ENCODE data around the gene HOXD13. TPM values are rescaled to one million over a fixed set of nuclear protein-coding genes. Genes with fewer than 3 reads are reported as not detected.
A peak's percentile ranks its signal among the peaks of the same experiment; 100 is the strongest.

Gene HOXD13
- total RNA-seq, 1 experiment from 2014 or later = 0.36 TPM

DNA sequence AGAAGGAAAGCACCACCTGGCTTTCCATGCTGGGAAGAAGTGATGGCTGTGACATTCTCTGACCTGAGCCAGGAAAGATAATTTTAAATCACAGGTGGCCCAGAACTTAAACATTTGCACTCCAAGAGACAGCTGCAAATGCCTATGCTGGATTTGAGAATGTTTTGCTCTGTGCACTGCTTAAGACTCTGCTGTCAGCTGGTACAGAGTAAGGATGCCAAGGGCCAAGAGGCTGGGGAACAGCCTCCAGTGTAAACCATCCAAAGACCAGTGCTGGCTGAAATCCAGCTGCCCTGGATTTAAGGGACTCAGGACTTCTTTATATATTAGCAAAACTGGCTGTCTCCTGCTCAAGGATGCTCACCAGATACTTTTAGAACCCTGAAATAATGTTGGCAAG, 40.9 kb downstream of the HOXD13 start:
- Histone ChIP-seq H3K9me2 (replicated peaks; ENCODE audit: low read length) (no peaks in the 10 kb centered on the region), H3F3A (ENCODE audit: low read length, unreplicated experiment) (peaks cover 4% of the 10 kb centered on the region), H3K79me2 (ENCODE audit: low read length) (peaks cover 15% of the 10 kb centered on the region), H3K9ac (ENCODE audit: low read length) (no peak overlapping the region), H3K27me3 (ENCODE audit: low read length) (no peaks in the 10 kb centered on the region), H4K20me1 (ENCODE audit: low read length) (no peaks in the 10 kb centered on the region), H3K27ac (ENCODE audit: low read length) (no peak overlapping the region), H3K36me3 (ENCODE audit: low read depth, low read length) (no peaks in the 10 kb centered on the region), H3K9me3 (ENCODE audit: low read length) (no peaks in the 10 kb centered on the region), H3K4me2 (ENCODE audit: low read length) (no peak overlapping the region), H2AFZ (ENCODE audit: low read length) (no peak overlapping the region), H3K4me3 (ENCODE audit: low read length) (no peak overlapping the region), H3K4me1 (ENCODE audit: insufficient read depth, low read length) (peaks cover 27% of the 10 kb centered on the region)
- intact Hi-C loops (cut with micrococcal nuclease) = no loop called here
- DNase-seq (no peak), ATAC-seq (no peak)
- ChIA-PET CTCF (no interaction called here), POLR2A (ENCODE audit: unreplicated experiment) (no interaction called here)
- BruUV-seq (replicated peaks) = no TSS peak
- TF ChIP-seq, protein P1, sequence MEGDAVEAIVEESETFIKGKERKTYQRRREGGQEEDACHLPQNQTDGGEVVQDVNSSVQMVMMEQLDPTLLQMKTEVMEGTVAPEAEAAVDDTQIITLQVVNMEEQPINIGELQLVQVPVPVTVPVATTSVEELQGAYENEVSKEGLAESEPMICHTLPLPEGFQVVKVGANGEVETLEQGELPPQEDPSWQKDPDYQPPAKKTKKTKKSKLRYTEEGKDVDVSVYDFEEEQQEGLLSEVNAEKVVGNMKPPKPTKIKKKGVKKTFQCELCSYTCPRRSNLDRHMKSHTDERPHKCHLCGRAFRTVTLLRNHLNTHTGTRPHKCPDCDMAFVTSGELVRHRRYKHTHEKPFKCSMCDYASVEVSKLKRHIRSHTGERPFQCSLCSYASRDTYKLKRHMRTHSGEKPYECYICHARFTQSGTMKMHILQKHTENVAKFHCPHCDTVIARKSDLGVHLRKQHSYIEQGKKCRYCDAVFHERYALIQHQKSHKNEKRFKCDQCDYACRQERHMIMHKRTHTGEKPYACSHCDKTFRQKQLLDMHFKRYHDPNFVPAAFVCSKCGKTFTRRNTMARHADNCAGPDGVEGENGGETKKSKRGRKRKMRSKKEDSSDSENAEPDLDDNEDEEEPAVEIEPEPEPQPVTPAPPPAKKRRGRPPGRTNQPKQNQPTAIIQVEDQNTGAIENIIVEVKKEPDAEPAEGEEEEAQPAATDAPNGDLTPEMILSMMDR (conservative IDR thresholded peaks at IDR 0.05; ENCODE audit: low read depth, low read length) = no peak
- TF ChIP-seq EZH2 (IDR thresholded peaks at IDR 0.05; ENCODE audit: low read length, unreplicated experiment) = no peak
- TF ChIP-seq EZH2phosphoT487 (IDR thresholded peaks at IDR 0.05; ENCODE audit: borderline replicate concordance, low read length) = no peak

DNA sequence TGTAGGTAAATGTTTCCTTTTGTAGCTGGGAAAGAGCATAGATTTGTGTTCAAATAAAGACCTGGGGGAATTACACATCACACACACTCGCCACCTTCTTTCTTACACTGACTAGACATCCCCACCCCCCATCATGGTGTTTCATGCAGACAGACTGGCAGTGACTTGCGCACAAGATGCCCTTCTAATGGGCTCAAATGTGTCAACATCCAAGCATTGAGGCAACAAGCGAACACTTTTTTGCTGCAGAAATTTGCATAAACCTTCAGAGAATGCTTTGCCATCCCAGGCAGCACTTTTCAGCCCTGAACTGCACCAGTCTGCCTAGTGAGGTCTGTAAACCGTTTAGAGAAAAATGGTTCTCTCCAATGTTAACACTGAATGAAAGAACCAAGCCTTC, 41.5 kb downstream of the HOXD13 start:
- ATAC-seq (no peak), DNase-seq (no peak)
- BruUV-seq (replicated peaks) = no TSS peak
- Histone ChIP-seq H3K4me2 (ENCODE audit: low read length) (no peak overlapping the region), H3K4me1 (ENCODE audit: insufficient read depth, low read length) (peaks cover 27% of the 10 kb centered on the region), H3K27me3 (ENCODE audit: low read length) (no peaks in the 10 kb centered on the region), H3K9me2 (replicated peaks; ENCODE audit: low read length) (no peaks in the 10 kb centered on the region), H3K4me3 (ENCODE audit: low read length) (no peak overlapping the region), H3F3A (ENCODE audit: low read length, unreplicated experiment) (peaks cover 4% of the 10 kb centered on the region), H4K20me1 (ENCODE audit: low read length) (no peaks in the 10 kb centered on the region), H2AFZ (ENCODE audit: low read length) (no peak overlapping the region), H3K9me3 (ENCODE audit: low read length) (no peaks in the 10 kb centered on the region), H3K36me3 (ENCODE audit: low read depth, low read length) (no peaks in the 10 kb centered on the region), H3K27ac (ENCODE audit: low read length) (no peak overlapping the region), H3K79me2 (ENCODE audit: low read length) (peaks cover 21% of the 10 kb centered on the region), H3K9ac (ENCODE audit: low read length) (no peak overlapping the region)
- TF ChIP-seq, protein P1 (conservative IDR thresholded peaks at IDR 0.05; ENCODE audit: low read depth, low read length) = no peak
- TF ChIP-seq EZH2 (IDR thresholded peaks at IDR 0.05; ENCODE audit: low read length, unreplicated experiment) (no peak), EZH2phosphoT487 (IDR thresholded peaks at IDR 0.05; ENCODE audit: borderline replicate concordance, low read length) (no peak)
- ChIA-PET CTCF (no interaction called here), POLR2A (ENCODE audit: unreplicated experiment) (no interaction called here)
- intact Hi-C loops (cut with micrococcal nuclease) = no loop called here

DNA sequence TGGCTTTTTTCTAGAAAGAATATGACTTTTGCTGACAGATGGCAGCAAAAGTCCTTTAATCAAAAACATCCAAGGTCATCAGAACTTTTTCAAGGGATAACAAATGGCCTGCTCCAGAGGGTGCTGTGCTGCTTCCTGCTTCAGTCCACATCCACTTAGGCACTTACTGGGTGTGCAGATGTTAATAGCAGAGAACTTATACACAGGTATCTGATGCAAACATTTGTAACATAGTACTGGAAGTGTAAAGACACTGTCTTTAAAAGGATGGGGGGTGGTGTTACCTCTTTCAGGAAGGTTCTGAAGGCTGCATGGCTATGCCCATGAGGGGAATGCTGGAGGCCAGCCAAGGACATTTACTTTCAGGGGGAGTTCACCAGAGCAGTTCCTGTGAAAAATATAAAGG, 42.5 kb downstream of the HOXD13 start:
- BruUV-seq (replicated peaks) = no TSS peak
- ATAC-seq (peak; percentile 10; the same call in 1 of the 2 replicates), DNase-seq (peak; percentile 28)
- Histone ChIP-seq H3K4me3 (ENCODE audit: low read length) (no peak overlapping the region), H3K27me3 (ENCODE audit: low read length) (no peaks in the 10 kb centered on the region), H2AFZ (ENCODE audit: low read length) (no peak overlapping the region), H3K27ac (ENCODE audit: low read length) (no peak overlapping the region), H3K79me2 (ENCODE audit: low read length) (peaks cover 21% of the 10 kb centered on the region), H3K4me1 (ENCODE audit: insufficient read depth, low read length) (peaks cover 27% of the 10 kb centered on the region), H3K36me3 (ENCODE audit: low read depth, low read length) (no peaks in the 10 kb centered on the region), H3K9me2 (replicated peaks; ENCODE audit: low read length) (no peaks in the 10 kb centered on the region), H3K9ac (ENCODE audit: low read length) (no peak overlapping the region), H3K4me2 (ENCODE audit: low read length) (no peak overlapping the region; the same call in 1 of the 2 replicates), H4K20me1 (ENCODE audit: low read length) (no peaks in the 10 kb centered on the region), H3K9me3 (ENCODE audit: low read length) (no peaks in the 10 kb centered on the region), H3F3A (ENCODE audit: low read length, unreplicated experiment) (peaks cover 4% of the 10 kb centered on the region)
- ChIA-PET POLR2A (ENCODE audit: unreplicated experiment) (no interaction called here), CTCF (no interaction called here)
- intact Hi-C loops (cut with micrococcal nuclease) = no loop called here
- TF ChIP-seq EZH2 (IDR thresholded peaks at IDR 0.05; ENCODE audit: low read length, unreplicated experiment) = no peak
- no peak for TF ChIP-seq EZH2phosphoT487 (IDR thresholded peaks at IDR 0.05; ENCODE audit: borderline replicate concordance, low read length)
- TF ChIP-seq, protein P1 (conservative IDR thresholded peaks at IDR 0.05; ENCODE audit: low read depth, low read length) = no peak; the same call in 1 of the 2 replicates

Data from PC-3 (cell line).